ENCODE measurements around the gene PIGC. TPM values are rescaled to one million over a fixed set of nuclear protein-coding genes. Genes with fewer than 3 reads are reported as not detected.

The PIGC gene
- total and polyA plus RNA-seq, 2 donors (not counting 3 experiments of a cell fraction or from before 2014, with no cell fraction given) = 16.1 to 25.8 TPM

DNA sequence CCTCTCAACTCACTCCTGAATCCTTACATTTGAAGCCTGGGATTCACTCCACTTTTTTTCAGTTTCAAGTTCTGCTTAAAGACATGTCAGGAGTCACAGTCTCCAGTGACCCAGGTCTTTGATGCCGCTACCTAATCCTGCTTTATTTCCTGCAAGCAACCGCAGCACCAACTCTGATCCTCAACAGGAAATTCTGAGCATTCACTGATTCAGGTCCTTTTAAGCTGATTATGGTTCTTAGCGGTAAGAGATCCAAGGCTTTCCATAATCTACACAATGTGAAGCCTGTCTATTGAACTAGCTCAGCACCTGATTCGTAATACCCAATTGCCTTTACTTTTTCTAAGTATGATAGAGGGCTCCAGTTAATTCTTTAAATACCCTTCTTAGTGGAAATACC lies 43.7 kb upstream of the PIGC start:
- intact Hi-C loops (cut with micrococcal nuclease) = no loop called here
- no peak overlapping the region for H3K4me3 ChIP-seq (replicated peaks in 1 of 3; ENCODE audit: insufficient read depth in 1 of 3, low read depth in 1 of 3, low read length in 3 of 3)
- no peak overlapping the region for H2AFZ ChIP-seq (ENCODE audit: low read depth, low read length)
- H3K9me3 ChIP-seq (replicated peaks; ENCODE audit: control insufficient read depth, insufficient read depth, low read length) = no peaks in the 10 kb centered on the region
- H3K79me2 ChIP-seq (ENCODE audit: control insufficient read depth, insufficient read depth, low read length) = no peaks in the 10 kb centered on the region
- H3K27ac ChIP-seq (ENCODE audit: insufficient read depth, low read depth, low read length) = no peak overlapping the region
- ChIA-PET CTCF (interaction anchor here (1.4 to 2.2 kb wide), 5 partner anchors 9 to 485 kb away, joined by 3 to 8 read pairs (median 4); no protein-coding TSS in a partner anchor), POLR2A (no interaction called here)
- H3K9me1 ChIP-seq (replicated peaks; ENCODE audit: control insufficient read depth, extremely low read depth, insufficient read depth, low read length) = no peaks in the 10 kb centered on the region
- dilution Hi-C loops (cut with MboI; ENCODE audit: extremely low pct_ligation_motif_present, low sequenced_read_pairs) = no loop called here
- no peak for DNase-seq (ENCODE audit: low read depth, low spot score)
- no peak overlapping the region for H3K9ac ChIP-seq (replicated peaks; ENCODE audit: extremely low read depth, insufficient read depth, low read length)
- TF ChIP-seq POLR2AphosphoS5 (IDR thresholded peaks at IDR 0.05; ENCODE audit: insufficient read depth, low read depth, low read length) = no peak
- TF ChIP-seq, protein P1, sequence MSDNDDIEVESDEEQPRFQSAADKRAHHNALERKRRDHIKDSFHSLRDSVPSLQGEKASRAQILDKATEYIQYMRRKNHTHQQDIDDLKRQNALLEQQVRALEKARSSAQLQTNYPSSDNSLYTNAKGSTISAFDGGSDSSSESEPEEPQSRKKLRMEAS (IDR thresholded peaks at IDR 0.05; ENCODE audit: insufficient read depth, insufficient read length) = no peak
- TF ChIP-seq, protein P2, sequence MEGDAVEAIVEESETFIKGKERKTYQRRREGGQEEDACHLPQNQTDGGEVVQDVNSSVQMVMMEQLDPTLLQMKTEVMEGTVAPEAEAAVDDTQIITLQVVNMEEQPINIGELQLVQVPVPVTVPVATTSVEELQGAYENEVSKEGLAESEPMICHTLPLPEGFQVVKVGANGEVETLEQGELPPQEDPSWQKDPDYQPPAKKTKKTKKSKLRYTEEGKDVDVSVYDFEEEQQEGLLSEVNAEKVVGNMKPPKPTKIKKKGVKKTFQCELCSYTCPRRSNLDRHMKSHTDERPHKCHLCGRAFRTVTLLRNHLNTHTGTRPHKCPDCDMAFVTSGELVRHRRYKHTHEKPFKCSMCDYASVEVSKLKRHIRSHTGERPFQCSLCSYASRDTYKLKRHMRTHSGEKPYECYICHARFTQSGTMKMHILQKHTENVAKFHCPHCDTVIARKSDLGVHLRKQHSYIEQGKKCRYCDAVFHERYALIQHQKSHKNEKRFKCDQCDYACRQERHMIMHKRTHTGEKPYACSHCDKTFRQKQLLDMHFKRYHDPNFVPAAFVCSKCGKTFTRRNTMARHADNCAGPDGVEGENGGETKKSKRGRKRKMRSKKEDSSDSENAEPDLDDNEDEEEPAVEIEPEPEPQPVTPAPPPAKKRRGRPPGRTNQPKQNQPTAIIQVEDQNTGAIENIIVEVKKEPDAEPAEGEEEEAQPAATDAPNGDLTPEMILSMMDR (IDR thresholded peaks at IDR 0.05; ENCODE audit: extremely low read depth in 1 of 2, insufficient read depth in 1 of 2, low read depth in 1 of 2, low read length in 2 of 2) = no peak
- TF ChIP-seq JUN (IDR thresholded peaks at IDR 0.05; ENCODE audit: borderline replicate concordance, insufficient read depth, insufficient read length, low read depth) = no peak
- no peak for TF ChIP-seq EZH2 (IDR thresholded peaks at IDR 0.05; ENCODE audit: borderline replicate concordance, low read depth, low read length, severe bottlenecking)
- TF ChIP-seq GATA2 (IDR thresholded peaks at IDR 0.05; ENCODE audit: insufficient read depth, insufficient read length, low read depth, low read length) = no peak
- TF ChIP-seq MYC (IDR thresholded peaks at IDR 0.05; ENCODE audit: low read depth, low read length) = no peak
- TF ChIP-seq POLR2A (IDR thresholded peaks at IDR 0.05; ENCODE audit: low read depth, low read length) = no peak
- no peak for TF ChIP-seq FOS (IDR thresholded peaks at IDR 0.05; ENCODE audit: borderline replicate concordance, insufficient read depth, low read length)
- FAIRE-seq = peak; percentile 18
- no peaks in the 10 kb centered on the region for H3K4me1 ChIP-seq (ENCODE audit: control insufficient read depth, extremely low read depth, insufficient read depth, low read length)
- H4K20me1 ChIP-seq (replicated peaks; ENCODE audit: control insufficient read depth, extremely low read depth, insufficient read depth, low read length) = no peaks in the 10 kb centered on the region
- H3K36me3 ChIP-seq (ENCODE audit: control insufficient read depth in 2 of 2, extremely low read depth in 1 of 2, insufficient read depth in 2 of 2, low read length in 2 of 2) = no peaks in the 10 kb centered on the region
- H3K4me2 ChIP-seq (ENCODE audit: insufficient read depth, low read length) = no peak overlapping the region
- H3K27me3 ChIP-seq (ENCODE audit: control insufficient read depth in 2 of 2, insufficient read depth in 2 of 2, low read length in 2 of 2) = peaks cover 22 to 57% of the 10 kb centered on the region in 2 experiments
- BruUV-seq (replicated peaks) = no TSS peak
